Prostate gland (tissue), 2 donors: ENCODE data around the gene SREBF1.

Experiments used
- POLR2A ChIP-seq: fragments of 450-650 bp; IDR thresholded peaks from one replicate; pipeline ENCODE4 v1.6.1; 2016; ENCODE audit warnings: antibody characterized with exemption, mild to moderate bottlenecking
- TF ChIP-seq, protein P1 (sequence below), 4 experiments: fragments of 200-600 bp in 2 of 4; fragments of 450-650 bp in 2 of 4; sonication (generic) in 2 of 4; IDR thresholded peaks; 1 replicate in 3 of 4; 2 replicates in 1 of 4; pipeline ENCODE4 v1.5.1; 2016 to 2019; ENCODE audit warnings: antibody characterized with exemption in 4 of 4, mild to moderate bottlenecking in 2 of 4, moderate library complexity in 2 of 4

DNA sequence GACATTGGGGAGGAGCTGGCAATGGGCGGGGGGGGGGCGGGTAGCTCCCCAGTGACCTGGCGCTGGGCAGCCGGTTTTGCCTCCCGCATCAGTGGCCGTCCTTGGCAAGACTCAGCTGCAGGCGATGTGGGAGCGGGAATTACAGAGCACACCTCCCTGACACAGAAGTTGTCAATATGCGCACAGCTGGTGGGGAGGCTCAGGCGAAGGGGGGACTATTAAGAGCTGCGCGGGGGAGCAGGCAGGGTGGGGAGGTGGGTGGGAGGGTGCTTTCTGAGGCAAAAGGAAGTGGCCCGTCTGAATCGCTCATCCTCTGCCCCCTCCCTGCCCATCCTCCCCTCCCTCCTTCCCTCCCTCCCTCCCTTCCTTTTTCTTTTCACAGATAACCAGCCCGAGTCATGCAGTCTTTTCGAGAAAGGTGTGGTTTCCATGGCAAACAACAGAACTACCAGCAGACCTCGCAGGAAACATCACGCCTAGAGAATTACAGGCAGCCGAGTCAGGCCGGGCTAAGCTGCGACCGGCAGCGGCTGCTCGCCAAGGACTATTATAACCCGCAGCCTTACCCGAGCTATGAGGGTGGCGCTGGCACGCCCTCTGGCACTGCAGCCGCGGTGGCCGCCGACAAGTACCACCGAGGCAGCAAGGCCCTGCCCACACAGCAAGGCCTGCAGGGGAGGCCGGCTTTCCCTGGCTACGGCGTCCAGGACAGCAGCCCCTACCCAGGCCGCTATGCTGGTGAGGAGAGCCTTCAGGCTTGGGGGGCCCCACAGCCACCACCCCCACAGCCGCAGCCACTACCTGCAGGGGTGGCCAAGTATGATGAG lies 44.0 kb downstream of the SREBF1 start:
- TF ChIP-seq, protein P1, sequence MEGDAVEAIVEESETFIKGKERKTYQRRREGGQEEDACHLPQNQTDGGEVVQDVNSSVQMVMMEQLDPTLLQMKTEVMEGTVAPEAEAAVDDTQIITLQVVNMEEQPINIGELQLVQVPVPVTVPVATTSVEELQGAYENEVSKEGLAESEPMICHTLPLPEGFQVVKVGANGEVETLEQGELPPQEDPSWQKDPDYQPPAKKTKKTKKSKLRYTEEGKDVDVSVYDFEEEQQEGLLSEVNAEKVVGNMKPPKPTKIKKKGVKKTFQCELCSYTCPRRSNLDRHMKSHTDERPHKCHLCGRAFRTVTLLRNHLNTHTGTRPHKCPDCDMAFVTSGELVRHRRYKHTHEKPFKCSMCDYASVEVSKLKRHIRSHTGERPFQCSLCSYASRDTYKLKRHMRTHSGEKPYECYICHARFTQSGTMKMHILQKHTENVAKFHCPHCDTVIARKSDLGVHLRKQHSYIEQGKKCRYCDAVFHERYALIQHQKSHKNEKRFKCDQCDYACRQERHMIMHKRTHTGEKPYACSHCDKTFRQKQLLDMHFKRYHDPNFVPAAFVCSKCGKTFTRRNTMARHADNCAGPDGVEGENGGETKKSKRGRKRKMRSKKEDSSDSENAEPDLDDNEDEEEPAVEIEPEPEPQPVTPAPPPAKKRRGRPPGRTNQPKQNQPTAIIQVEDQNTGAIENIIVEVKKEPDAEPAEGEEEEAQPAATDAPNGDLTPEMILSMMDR (IDR thresholded peaks at IDR 0.05), result no peak
- no peak for TF ChIP-seq POLR2A
